GM21737 (cell line): Measurements from ENCODE around the gene IFI30.
"Not testable (repeated sequence)": the region's sequence is repeated elsewhere in the genome, so short reads cannot be mapped to it uniquely, and the experiment has no call there.

Experiments used
- ATAC-seq: cut with Tn5 transposase; IDR thresholded peaks from one replicate; pipeline ENCODE4 v1.9.1; 2021; ENCODE audit warnings: mild to moderate bottlenecking, moderate library complexity; ENCODE audit not compliant: unreplicated experiment

Gene IFI30

DNA sequence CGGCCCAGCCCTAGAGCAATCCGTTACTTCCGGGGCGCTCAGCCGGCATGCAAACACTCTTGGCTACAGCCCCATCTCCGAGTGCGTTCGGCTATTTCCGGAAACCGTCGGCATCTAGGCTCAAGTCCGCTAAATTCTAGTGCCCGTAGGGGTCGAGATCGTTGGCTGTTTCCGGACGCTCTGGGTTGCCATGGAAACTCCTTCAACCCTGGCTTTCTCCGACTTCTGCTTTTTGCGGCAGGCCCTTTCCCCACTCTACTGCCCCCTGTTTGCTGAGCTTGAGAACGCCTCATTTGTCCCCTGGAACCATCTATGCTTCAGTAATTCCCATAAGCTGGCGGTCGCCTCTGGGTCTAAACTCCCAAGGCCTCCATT, 21.2 kb upstream of the IFI30 start:
- ATAC-seq, result peak; percentile 55

DNA sequence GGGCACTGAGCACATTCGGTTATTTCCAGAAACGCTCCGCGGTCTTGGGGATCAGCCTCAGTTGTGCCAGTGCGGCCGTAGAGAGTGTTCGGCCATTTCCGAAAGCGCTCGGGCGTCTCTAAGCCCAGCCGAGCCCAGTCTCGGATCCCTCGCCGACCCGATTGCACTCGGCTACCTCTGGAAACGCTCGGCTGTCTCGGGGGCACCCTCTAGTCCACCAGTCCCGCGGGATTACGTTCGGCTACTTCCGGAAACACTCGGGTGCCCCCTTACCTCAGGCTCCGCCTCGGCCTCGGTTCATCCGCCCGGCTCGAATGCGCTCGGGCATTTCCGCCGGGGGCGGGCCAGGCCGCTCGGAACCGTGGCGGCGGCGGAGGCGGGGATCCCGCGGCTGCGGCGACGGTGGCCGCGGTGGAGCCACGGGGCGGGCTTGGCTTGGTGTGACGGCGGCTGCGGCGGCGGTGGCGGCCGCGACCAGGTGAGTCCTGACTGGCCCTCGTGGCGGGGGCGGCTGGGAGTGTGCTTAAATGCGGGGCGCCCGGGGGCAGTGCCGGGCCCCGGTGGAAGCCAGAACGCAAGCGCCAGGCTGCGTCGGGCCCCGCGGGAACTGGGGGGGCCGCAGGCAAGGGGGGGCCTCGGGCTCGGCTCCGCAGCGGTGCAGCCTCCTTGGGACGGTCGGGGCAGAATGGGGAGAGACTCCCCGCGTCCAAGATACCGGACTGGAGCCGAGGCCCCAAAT, 20.6 kb upstream of the IFI30 start, which contains the start of gene PIK3R2:
Gene PIK3R2, plus strand, starts transcription at position 347 of the 739 bp plus-strand sequence. CDS start 2,717 bp downstream, outside the sequence.
- ATAC-seq, result peak; percentile 69

DNA sequence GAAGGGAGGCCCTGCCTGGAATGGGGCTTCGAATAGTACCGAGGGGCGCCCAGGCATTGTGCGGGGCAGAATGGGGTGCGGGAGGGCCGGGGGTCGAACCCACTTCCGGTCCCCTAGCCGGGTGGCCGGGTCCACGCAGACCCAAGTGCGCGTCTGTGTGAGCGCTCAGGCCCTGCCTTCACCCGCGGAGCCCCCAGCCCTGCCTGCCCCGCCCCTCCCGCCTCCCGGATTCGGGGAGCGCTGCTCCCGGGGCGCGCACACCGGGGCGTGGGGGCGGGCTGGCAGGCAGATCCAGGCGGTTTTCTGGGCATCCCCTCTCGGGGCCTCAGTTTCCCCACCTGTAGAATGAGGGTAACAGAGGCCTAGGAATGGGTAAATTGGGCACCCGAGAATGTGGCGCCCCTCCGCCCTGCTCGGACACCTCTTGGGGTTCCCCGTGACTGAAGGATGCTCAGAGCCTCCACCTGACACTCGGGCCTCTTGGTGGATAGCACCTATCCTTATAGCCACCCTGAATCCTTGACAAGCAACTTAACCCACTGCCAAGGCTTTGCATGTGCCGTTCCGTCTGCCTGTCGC, 20.0 kb upstream of the IFI30 start:
- no peak for ATAC-seq

DNA sequence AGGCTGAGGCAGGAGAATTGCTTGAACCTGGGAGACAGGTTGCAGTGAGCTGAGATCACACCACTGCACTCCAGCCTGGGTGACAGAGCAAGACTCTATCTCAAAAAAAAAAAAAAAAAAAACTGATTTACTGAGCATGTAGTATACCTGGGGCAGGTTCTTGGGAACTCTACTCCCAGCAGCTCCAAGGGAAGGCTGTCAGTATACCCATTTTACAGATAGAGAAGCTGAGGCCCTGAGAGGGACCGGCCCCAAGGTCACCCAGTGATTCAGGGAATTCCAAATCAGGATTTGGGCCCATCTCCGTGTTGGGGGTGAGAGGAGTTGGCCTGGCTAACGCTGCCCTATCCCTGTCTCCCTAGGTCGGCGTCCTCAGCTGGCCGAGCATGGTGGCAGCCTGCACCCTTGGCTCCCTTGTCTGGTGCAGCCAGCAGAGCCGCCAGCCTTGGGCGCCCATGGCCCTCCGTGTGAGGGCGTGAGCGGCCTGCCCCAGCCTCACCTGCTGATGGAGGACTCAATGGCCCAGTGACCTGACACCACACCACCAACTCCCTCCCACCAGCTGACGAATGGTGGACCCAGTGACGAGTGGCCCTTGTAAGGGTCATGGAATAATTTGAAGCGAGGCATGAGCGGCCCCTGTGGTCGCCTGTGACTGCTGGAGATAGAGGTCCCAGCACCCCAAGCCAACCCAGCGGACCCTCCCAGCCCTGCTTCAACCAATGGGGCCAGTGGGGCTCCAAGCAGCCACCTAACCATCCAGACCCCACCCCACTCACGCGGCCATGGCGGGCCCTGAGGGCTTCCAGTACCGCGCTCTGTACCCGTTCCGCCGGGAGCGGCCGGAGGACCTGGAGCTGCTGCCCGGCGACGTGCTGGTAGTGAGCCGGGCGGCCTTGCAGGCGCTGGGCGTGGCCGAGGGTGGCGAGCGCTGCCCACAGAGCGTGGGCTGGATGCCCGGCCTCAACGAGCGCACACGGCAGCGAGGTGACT, 18.2 kb upstream of the IFI30 start:
- no peak for ATAC-seq

DNA sequence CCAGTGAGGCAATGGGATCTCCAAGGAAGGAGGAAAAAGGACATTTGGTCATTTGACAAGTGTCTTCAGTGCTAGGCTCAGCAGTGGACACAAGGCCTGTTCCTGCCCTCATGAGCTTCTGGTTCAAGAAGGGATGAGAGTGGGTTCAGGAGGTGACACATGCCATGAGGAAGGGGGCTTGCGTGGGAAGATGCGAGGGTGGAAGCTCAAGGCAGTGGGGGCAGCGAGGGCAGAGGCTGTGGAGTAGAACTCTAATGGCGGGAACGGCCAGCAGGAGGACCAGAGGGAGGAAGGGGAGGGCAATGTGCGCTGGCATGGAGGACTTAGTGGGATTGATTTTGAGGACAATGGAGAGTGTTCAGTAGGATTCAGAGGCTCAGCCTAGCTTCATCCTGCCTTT, 17.3 kb upstream of the IFI30 start:
- no peak for ATAC-seq

DNA sequence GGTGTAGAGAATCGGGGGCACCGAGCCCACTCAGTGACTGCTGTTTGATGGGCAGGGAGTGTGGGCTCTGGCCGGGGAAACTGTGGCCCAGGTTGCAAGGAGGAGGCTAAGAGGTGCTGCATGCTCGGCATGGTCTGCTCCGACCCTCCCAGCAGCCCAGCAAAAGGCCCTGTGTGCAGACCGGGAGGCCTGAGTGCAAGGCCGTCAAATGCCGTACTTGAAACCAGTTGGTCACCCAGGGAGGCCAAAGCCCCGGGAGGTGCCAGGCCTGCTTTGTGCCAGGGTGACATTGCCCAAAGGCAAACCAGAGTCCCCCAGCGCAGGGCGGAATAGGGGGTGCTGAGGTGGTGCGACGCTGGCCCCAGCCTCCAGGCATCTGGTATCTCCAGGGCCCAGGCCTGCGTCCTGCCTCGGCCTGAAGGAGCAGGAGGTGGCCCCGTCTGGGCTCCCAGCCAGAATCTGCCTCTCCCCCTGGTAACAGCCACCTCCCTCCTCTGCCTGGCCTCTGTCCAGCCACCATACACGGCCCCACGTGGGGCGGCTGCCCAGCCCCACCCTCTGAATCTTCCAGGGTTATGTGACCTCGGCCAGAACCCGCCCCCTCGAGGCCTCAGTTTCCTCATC, 16.7 kb upstream of the IFI30 start:
- ATAC-seq, result no peak

DNA sequence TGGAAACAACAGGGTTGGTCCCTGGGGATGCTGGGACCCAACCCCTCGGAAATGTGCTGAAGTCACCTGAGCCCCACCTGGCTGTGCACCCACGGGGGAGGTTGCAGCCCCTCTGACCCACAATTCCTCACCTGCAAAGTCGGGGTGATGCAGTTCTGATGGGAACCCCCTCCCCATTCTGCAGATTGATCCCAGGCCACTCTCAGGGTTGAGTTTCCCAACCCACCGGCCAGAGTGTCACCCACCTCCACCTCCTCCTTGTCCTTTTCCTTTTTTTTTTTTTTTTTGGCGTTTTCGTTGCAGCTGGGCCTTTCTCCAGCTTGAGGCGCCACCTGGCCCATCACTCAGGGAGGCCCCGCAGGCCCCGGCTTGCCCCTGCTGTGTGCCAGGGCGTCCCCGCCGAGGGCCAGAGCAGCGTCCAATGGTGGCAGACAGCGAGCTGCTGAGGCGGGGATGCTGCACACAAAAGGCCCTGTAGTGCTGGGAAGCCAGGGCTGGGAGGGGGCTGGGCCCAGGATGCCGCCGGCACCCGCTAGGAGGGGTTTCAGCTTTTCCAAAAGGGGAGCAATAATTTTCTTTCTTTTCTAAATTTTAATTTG, 16.0 kb upstream of the IFI30 start:
- no peak for ATAC-seq

DNA sequence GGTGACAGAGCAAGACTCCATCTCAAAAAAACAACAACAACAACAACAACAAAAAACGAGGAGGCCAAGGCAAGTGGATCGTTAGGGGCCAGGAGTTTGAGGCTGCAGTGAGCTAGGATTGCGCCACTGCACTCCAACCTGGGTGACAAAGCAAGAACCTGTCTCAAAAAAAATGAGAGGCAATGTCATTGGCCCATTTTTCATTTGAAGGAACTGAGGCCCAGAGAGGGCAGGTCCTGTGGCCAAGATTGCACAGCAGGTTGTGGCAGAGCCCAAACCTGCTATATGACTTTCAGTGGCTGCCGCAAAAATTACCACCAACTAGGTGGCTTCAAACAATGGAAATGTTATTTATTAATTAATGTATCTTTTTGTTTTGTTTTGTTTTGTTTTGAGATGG, 15.1 kb upstream of the IFI30 start:
- no peak for ATAC-seq

DNA sequence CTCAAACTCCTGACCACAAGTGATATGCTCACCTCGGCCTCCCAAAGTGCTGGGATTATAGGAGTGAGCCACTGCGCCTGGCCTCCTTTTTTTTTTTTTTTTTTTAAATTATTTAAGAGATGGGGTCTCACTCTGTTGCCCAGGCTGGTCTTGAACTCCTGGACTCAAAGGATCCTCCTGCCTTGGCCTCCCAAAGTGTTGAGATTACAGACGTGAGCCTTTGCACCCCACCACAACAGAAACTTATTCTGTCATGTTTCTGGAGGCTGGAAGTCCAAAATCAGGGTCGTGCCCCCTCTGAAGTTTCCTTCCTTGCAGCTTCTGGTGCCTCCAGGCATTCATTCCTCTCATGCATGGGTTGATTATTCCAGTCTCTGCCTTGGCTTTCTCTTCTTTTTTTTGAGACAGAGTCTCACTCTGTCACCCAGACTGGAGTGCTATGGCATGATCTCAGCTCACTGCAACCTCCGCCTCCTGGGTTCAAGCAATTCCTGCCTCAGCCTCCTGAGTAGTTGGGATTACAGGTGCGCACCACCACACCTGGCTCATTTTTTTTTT, 14.5 kb upstream of the IFI30 start:
- ATAC-seq, result not testable (repeated sequence)

DNA sequence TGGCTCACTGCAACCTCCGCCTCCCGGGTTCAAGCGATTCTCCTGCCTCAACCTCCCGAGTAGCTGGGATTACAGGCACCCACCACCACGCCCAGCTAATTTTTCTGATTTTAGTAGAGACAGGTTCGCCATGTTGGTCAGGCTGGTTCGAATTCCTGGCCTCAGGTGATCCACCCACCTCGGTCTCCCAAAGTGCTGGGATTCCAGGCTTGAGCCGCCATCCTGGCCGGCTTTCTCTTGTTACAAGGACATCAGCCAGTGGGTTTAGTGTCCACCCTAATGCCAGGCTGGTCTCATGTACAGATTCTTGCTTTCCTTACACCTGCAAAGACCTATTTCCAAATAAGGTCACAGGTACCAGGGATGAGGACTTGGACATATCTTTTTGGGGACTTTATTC, 13.8 kb upstream of the IFI30 start:
- ATAC-seq, result no peak

DNA sequence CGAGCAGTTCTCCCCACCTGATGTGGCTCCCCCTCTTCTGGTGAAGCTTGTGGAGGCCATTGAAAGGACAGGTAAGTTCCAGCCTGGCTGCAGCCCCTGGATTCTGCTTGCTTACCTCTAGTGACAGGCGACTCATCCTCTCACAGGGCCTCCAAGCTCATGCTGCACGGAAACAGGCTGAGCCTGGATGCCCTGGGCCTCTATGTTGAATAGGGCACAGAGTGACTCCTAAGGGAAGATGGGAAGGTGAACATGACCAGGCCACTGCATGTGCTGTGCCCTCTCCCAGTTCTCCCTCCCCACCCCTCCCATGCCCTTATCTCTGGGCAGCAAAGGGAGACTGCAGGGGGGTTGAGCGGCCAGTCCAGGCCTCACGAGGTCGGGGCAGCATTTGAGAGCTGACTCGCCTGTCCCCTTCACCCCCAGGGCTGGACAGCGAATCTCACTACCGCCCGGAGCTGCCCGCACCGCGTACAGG, 13.1 kb upstream of the IFI30 start:
- no peak for ATAC-seq

DNA sequence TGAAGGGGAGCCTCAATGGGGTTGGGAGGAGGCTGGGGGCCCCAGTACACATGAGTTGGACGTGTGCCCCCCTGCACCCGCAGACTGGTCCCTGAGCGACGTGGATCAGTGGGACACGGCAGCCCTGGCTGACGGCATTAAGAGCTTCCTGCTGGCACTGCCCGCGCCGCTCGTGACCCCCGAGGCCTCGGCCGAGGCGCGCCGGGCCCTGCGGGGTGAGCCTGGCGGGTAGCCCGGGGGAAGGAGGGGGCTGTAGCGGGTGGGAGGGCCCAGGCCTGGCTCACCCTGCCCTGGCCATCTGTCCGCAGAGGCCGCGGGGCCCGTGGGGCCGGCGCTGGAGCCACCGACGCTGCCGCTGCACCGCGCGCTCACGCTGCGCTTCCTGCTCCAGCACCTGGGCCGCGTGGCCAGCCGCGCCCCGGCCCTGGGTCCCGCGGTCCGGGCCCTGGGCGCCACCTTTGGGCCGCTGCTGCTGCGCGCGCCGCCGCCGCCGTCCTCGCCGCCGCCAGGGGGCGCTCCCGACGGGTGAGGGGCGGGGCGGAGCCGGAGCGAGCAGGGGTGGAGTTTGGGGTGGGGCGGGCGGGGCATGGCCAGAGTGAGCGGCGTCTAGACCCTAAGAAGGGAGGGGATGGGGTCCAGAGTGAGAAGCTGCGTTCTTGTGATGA, 12.5 kb upstream of the IFI30 start:
- peak; percentile 62 for ATAC-seq

DNA sequence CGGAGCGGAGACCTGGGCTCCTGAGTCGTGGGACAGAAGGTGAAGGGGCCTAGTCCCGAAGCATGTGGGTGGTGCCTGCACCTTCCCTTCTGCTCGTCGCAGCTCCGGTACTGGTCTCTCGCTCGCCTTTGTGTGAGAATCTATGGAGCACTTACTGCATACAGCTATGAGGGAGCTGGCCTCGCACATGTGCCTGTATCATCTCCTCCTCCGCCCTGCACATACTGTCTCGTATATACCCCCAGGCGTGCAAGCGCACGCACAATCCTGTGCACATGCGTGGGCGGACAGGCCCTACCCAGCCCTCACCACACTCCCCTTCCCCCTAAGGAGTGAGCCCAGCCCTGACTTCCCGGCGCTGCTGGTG, 12.0 kb upstream of the IFI30 start:
- peak; percentile 9 for ATAC-seq

DNA sequence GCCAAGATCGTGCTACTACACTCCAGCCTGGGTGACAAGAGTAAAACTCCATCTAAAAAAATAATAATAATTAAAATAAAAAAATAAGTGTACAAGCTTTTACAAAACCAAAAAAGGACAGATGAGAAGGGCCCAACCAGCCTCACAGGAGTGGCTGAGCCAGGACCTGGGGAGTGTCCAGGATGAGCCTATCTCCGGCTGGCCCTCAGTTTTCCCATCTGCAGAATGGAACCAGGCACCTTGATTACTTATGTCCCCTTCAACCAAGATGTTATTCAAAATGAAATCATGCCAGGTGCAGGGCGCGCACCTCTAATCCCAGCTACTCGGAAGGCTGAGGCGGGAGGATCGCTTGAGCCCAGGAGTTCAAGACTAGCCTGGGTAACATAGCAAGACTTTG, 9.5 kb upstream of the IFI30 start:
- no peak for ATAC-seq

DNA sequence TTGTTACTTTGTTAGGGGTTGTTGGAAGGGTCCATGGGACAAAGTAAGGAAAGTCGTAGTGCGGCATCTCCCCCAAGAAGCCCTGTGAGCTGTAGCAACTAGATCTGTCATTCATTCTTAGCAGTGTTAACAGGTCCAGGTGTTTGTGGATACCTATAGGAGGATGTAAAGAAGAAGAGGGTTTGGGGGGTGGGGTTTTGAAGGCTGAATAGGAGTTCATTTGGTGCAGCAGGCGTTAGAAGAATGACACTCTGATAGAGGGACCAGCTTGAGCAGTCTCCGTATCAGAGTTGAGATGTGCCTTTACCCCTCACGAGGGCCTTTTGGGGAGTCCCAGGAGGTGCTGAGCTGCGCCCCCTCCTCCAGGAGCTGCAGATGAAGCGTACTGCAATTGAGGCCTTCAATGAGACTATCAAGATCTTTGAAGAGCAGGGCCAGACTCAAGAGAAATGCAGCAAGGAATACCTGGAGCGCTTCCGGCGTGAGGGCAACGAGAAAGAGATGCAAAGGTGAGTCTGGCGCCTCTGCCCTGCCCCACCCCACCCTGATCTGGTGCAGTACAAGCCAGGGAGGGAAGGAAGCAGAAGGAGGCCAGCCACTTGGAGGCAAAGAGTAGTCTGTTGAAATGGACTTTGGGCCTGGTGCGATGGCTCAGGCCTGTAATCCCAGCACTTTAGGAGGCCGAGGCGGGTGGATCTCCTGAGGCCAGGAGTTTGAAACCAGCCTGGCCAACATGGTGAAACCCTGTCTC, 7.6 kb upstream of the IFI30 start:
- ATAC-seq, result no peak

DNA sequence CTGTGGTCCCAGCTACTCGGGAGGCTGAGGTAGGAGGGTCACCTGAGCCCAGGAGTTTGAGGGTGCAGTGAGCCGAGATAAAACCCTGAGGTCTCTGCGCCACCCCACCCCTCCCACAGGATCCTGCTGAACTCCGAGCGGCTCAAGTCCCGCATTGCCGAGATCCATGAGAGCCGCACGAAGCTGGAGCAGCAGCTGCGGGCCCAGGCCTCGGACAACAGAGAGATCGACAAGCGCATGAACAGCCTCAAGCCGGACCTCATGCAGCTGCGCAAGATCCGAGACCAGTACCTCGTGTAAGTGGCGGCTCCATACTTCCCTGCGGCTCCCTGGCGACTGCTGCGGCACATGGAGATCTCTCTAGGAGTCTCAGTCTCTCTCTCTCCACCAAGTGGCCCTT, 6.6 kb upstream of the IFI30 start:
- ATAC-seq, result no peak

DNA sequence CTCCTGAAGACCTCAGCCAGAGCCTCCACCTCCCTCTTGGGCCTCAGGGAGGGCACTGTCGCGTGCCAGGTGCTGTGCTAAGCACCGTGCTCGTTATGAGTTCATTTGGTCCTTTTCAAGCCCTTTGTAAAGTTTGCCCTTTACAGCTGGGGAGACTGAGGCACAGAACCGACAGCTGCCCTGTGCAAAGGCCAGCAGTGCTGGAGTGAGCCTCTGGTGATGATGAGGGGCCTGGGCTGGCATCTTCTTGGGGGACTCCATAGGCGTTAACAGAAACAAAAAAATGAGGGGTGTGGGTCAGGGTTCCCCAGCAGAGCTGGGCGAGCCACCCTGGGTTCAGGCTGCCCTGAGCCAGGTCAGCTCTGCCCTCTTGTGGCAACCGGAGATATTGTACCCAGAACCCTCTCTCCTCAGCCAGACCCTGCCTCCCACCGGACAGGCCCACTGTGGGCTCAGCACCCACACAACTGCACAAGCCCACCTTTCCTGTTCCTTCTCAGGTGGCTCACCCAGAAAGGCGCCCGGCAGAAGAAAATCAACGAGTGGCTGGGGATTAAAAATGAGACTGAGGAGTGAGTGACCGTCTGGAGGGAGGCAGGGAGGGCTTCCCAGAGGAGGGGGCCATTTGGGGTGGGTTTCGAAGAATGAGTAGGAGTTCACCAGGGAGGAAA, 5.5 kb upstream of the IFI30 start:
- no peak for ATAC-seq

DNA sequence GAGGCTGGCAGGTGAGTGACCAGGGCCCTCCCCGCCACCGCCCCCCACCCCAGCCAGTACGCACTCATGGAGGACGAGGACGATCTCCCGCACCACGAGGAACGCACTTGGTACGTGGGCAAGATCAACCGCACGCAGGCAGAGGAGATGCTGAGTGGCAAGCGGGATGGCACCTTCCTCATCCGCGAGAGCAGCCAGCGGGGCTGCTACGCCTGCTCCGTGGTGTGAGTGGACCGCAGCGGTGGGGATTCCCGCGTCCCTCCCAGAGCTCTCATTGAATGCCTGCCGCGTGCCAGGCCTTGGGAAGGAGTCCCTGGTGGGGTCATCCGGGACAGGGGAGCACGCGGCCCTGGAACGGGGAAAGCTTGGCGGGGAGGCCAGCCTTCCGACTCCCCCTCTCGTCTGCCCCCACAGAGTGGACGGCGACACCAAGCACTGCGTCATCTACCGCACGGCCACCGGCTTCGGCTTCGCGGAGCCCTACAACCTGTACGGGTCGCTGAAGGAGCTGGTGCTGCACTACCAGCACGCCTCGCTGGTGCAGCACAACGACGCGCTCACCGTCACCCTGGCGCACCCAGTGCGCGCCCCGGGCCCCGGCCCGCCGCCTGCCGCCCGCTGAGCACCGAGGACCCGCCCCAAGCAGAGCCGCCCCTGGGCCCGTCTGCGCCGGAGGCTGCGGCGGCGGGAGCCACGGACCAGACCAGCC, 4.8 kb upstream of the IFI30 start:
- ATAC-seq, result no peak
